ENCODE data around the gene CHRNB2. TPM values are rescaled to one million over a fixed set of nuclear protein-coding genes. Genes with fewer than 3 reads are reported as not detected.

The CHRNB2 gene
- total and polyA plus RNA-seq, 2 of the 4 experiments (the other 2 are of a cell fraction), result under 0.01 to 0.03 TPM

DNA sequence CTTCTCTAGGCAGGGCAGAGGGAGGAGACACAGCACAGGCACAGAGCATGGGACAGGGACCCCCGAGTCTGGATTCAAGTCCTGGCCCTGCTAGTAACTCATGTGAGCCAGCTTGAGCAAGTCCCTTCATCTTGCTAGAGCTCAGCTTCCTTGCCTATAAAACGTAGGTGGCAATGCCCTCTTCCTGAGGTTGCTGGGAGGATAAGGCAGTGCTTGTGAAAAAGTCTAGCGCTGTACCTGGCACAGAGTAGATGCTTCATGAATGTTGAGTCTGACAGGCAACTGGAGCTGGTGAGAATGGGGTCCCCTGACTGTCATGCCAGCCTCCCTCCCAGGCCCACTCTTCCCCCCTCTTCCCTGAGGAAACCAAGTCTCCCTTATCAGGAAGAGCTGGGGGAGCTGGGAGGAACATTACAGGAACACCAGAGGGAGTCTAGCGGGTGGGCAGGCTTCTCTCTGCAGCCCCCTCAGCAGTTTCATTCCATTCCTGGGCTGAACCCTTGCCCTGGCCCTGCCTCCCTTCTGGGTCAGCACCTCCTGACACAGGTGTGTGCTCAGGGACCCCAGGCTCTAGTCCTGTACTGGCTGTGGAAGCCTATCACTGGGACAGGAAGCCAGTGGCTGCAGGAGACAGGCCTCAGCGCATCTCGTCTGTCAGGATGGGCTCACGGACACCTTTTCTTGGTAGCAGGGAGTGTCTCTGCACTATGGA, 9.9 kb downstream of the CHRNB2 start:
- Histone ChIP-seq H3K27ac (ENCODE audit: insufficient read depth, low read length) (no peak overlapping the region), H2BK20ac (ENCODE audit: low read depth, low read length) (no peak overlapping the region), H3K56ac (ENCODE audit: extremely low read depth, insufficient read depth, low read length) (no peak overlapping the region), H3K14ac (replicated peaks; ENCODE audit: low read depth, low read length) (no peak overlapping the region), H3K4me2 (ENCODE audit: low read depth, low read length) (no peak overlapping the region), H4K91ac (ENCODE audit: insufficient read depth, low read depth, low read length) (no peak overlapping the region), H3K27me3 (ENCODE audit: control insufficient read depth, insufficient read depth, low read length) (peaks cover 8% of the 10 kb centered on the region; the same call in 1 of the 2 replicates), H3K18ac (ENCODE audit: low read depth, low read length) (no peak overlapping the region), H3K4me1 (ENCODE audit: control insufficient read depth, insufficient read depth, low read length) (peaks cover 4% of the 10 kb centered on the region; the same call in 1 of the 2 replicates), H3K23ac (ENCODE audit: low read depth, low read length) (no peak overlapping the region), H2BK15ac (ENCODE audit: low read depth, low read length) (no peak overlapping the region), H2AFZ (replicated peaks; ENCODE audit: low read length, poor library complexity) (no peak overlapping the region), H2BK5ac (ENCODE audit: low read depth, low read length, poor library complexity, severe bottlenecking) (no peak overlapping the region), H3K36me3 (ENCODE audit: control insufficient read depth, insufficient read depth, low read length) (peaks cover 39% of the 10 kb centered on the region), H4K8ac (ENCODE audit: low read depth in 2 of 2, low read length in 2 of 2) (no peak overlapping the region), H3K4ac (ENCODE audit: low read depth, low read length) (no peak overlapping the region), H3K4me3 (ENCODE audit: insufficient read depth, low read depth, low read length) (no peak overlapping the region), H2AK5ac (ENCODE audit: low read depth, low read length) (no peak overlapping the region), H3K79me1 (ENCODE audit: low read depth in 1 of 2, low read length in 2 of 2) (0 out of 4 replicates have a peak, but pooled peaks cover 0 to 2% of the 10 kb centered on the region in 2 experiments), H3K9me1 (ENCODE audit: insufficient read depth, low read length) (peaks cover 11% of the 10 kb centered on the region; the same call in 1 of the 2 replicates), H4K20me1 (ENCODE audit: insufficient read depth, low read length) (peaks cover 14% of the 10 kb centered on the region), H4K5ac (ENCODE audit: low read depth, low read length) (no peak overlapping the region), H2AK9ac (replicated peaks; ENCODE audit: low read depth, low read length, poor library complexity) (no peak overlapping the region), H2BK120ac (ENCODE audit: low read depth, low read length) (no peak overlapping the region), H3K9me3 (ENCODE audit: control insufficient read depth, insufficient read depth, low read length) (no peaks in the 10 kb centered on the region), H3K9ac (ENCODE audit: low read depth, low read length) (no peak overlapping the region)
- BruUV-seq (replicated peaks), result no TSS peak
- DNase-seq (no peak), ATAC-seq (ENCODE audit: low read depth) (no peak)
- WGBS, 2 experiments (ENCODE audit: extremely low coverage in 2 of 2, insufficient read length in 1 of 2), result no CpG with 5 or more reads among the region's 7 CpGs
- dilution Hi-C loops (cut with HindIII; ENCODE audit: low sequenced_read_pairs, unreplicated experiment), result no loop called here
- CTCF ChIA-PET, result no interaction called here
- in situ Hi-C loops (cut with MboI; ENCODE audit: low sequenced_read_pairs), result no loop called here
- POLR2A ChIA-PET (ENCODE audit: unreplicated experiment), result no interaction called here
- TF ChIP-seq SMC3 (IDR thresholded peaks at IDR 0.05; ENCODE audit: low read depth, low read length) (no peak), BHLHE40 (IDR thresholded peaks at IDR 0.05; ENCODE audit: low read depth, low read length) (no peak), NFE2L2 (IDR thresholded peaks at IDR 0.05; ENCODE audit: low read depth, low read length) (no peak), MAFK (IDR thresholded peaks at IDR 0.05; ENCODE audit: low read depth, low read length) (no peak), FOS (IDR thresholded peaks at IDR 0.05; ENCODE audit: low read depth, low read length) (no peak), POLR2A (IDR thresholded peaks at IDR 0.05; ENCODE audit: low read depth, low read length) (no peak), RFX5 (IDR thresholded peaks at IDR 0.05; ENCODE audit: low read depth, low read length) (no peak), MXI1 (IDR thresholded peaks at IDR 0.05; ENCODE audit: borderline replicate concordance, low read depth, low read length) (no peak), RAD21 (IDR thresholded peaks at IDR 0.05; ENCODE audit: low read length) (no peak), CEBPB (IDR thresholded peaks at IDR 0.05; ENCODE audit: low read depth, low read length) (no peak), CHD1 (IDR thresholded peaks at IDR 0.05; ENCODE audit: low read depth, low read length) (no peak)
- TF ChIP-seq, protein P1, sequence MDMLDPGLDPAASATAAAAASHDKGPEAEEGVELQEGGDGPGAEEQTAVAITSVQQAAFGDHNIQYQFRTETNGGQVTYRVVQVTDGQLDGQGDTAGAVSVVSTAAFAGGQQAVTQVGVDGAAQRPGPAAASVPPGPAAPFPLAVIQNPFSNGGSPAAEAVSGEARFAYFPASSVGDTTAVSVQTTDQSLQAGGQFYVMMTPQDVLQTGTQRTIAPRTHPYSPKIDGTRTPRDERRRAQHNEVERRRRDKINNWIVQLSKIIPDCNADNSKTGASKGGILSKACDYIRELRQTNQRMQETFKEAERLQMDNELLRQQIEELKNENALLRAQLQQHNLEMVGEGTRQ (IDR thresholded peaks at IDR 0.05; ENCODE audit: low read depth, low read length), result no peak
- TF ChIP-seq, protein P2, sequence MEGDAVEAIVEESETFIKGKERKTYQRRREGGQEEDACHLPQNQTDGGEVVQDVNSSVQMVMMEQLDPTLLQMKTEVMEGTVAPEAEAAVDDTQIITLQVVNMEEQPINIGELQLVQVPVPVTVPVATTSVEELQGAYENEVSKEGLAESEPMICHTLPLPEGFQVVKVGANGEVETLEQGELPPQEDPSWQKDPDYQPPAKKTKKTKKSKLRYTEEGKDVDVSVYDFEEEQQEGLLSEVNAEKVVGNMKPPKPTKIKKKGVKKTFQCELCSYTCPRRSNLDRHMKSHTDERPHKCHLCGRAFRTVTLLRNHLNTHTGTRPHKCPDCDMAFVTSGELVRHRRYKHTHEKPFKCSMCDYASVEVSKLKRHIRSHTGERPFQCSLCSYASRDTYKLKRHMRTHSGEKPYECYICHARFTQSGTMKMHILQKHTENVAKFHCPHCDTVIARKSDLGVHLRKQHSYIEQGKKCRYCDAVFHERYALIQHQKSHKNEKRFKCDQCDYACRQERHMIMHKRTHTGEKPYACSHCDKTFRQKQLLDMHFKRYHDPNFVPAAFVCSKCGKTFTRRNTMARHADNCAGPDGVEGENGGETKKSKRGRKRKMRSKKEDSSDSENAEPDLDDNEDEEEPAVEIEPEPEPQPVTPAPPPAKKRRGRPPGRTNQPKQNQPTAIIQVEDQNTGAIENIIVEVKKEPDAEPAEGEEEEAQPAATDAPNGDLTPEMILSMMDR (conservative IDR thresholded peaks at IDR 0.05; ENCODE audit: low read depth, low read length), result no peak
- TF ChIP-seq, protein P3, sequence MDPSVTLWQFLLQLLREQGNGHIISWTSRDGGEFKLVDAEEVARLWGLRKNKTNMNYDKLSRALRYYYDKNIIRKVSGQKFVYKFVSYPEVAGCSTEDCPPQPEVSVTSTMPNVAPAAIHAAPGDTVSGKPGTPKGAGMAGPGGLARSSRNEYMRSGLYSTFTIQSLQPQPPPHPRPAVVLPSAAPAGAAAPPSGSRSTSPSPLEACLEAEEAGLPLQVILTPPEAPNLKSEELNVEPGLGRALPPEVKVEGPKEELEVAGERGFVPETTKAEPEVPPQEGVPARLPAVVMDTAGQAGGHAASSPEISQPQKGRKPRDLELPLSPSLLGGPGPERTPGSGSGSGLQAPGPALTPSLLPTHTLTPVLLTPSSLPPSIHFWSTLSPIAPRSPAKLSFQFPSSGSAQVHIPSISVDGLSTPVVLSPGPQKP (IDR thresholded peaks at IDR 0.05; ENCODE audit: borderline replicate concordance, low read depth, low read length), result no peak
- intact Hi-C loops (cut with micrococcal nuclease), result no loop called here
